A673 (cell line): Measurements from ENCODE around the gene RING1. TPM values are rescaled to one million over a fixed set of nuclear protein-coding genes. Genes with fewer than 3 reads are reported as not detected.

Source experiments
- BruUV-seq: library from RNA; stranded (reverse); fragments of 400-500 nt; replicated peaks from 2 replicates; lab custom pipeline; 2021; lab: Mats Ljungman, UMichigan
- CTCF ChIA-PET: fragments of 300-600 bp; sonication (Branson Sonifier 250); formaldehyde crosslinking; loops from one replicate; lab custom pipeline; 2022; ENCODE audit warnings: antibody characterized with exemption; lab: Charles Lee
- POLR2A ChIA-PET: fragments of 300-600 bp; sonication (Branson Sonifier 250); formaldehyde crosslinking; loops from one replicate; lab custom pipeline; 2022; ENCODE audit warnings: antibody characterized with exemption; ENCODE audit not compliant: low non-redundant PET; lab: Charles Lee
- DNase-seq: peaks from one replicate; pipeline ENCODE4 v3.0.0-alpha.2; 2015; ENCODE audit warnings: low spot score
- H3K27ac ChIP-seq: fragments of 200-600 bp; sonication (generic); 2 replicates; pipeline ENCODE4 v1.5.1; 2016; ENCODE audit warnings: mixed run types, low read depth, mild to moderate bottlenecking, mixed read lengths, antibody characterized with exemption, low read length; ENCODE audit not compliant: poor library complexity, severe bottlenecking
- H3K27me3 ChIP-seq: fragments of 200-600 bp; sonication (generic); replicated peaks from 2 replicates; pipeline ENCODE4 v1.6.1; 2017; ENCODE audit warnings: mixed run types, low read depth, mild to moderate bottlenecking, mixed read lengths, antibody characterized with exemption, low read length; ENCODE audit not compliant: insufficient read depth, poor library complexity
- H3K36me3 ChIP-seq: fragments of 200-600 bp; sonication (generic); 2 replicates; pipeline ENCODE4 v1.6.1; 2016; ENCODE audit warnings: mixed run types, mild to moderate bottlenecking, mixed read lengths, antibody characterized with exemption, low read length; ENCODE audit not compliant: insufficient read depth, poor library complexity, severe bottlenecking
- H3K4me1 ChIP-seq: fragments of 200-600 bp; sonication (generic); 2 replicates; pipeline ENCODE4 v1.6.1; 2017; ENCODE audit warnings: mixed run types, mild to moderate bottlenecking, mixed read lengths, antibody characterized with exemption, low read length; ENCODE audit not compliant: insufficient read depth, poor library complexity, severe bottlenecking
- H3K4me3 ChIP-seq: fragments of 200-600 bp; sonication (generic); 2 replicates; pipeline ENCODE4 v1.5.1; 2016; ENCODE audit warnings: low read depth, mixed run types, mild to moderate bottlenecking, mixed read lengths, low read length; ENCODE audit not compliant: poor library complexity, severe bottlenecking
- H3K9me3 ChIP-seq: fragments of 200-600 bp; sonication (generic); 2 replicates; pipeline ENCODE4 v1.6.1; 2016; ENCODE audit warnings: mixed run types, low read depth, mild to moderate bottlenecking, mixed read lengths, antibody characterized with exemption, low read length; ENCODE audit not compliant: poor library complexity, severe bottlenecking
- CTCF ChIP-seq: fragments of 300-800, 200-600 bp; sonication (generic); conservative IDR thresholded peaks from 2 replicates; pipeline ENCODE4 v1.5.1; 2017; ENCODE audit warnings: low read depth, mild to moderate bottlenecking, antibody characterized with exemption, low read length, moderate library complexity, mixed read lengths
- EZH2 ChIP-seq: fragments of 200-600 bp; sonication (generic); IDR thresholded peaks from 2 replicates; pipeline ENCODE4 v1.6.1; 2017; ENCODE audit warnings: borderline replicate concordance, low read depth, mild to moderate bottlenecking, mixed read lengths, antibody characterized with exemption, low read length; ENCODE audit not compliant: poor library complexity, severe bottlenecking
- intact Hi-C: fragments of 100-400 bp; cut with micrococcal nuclease; formaldehyde crosslinking; loops from one replicate; pipeline ENCODE4 v1.10.0; 2022; ENCODE audit not compliant: unreplicated experiment
- total RNA-seq: library from RNA; stranded (reverse); gene quantifications from 2 replicates; pipeline ENCODE4 v1.2.3, GENCODE V29; 2021

Gene RING1
- total RNA-seq, 1 experiment from 2014 or later, result 43.3 TPM

- POLR2A ChIA-PET, result no interaction called here
Observed at GRCh38 chr6:33243476-33243875, 35.2 kb downstream of the RING1 start.

GRCh38 chr6:33247977-33248642 is 39.8 kb downstream of the RING1 start:
- H3K27ac ChIP-seq, result peak overlapping the region; percentile 94
- TF ChIP-seq CTCF, result peak; percentile 91
- no peak for TF ChIP-seq EZH2
- H3K4me3 ChIP-seq, result peak overlapping the region; percentile 59
- ChIA-PET CTCF (interaction anchor here (0.5 to 1.5 kb wide), 16 partner anchors 16 to 1057 kb away, joined by 3 to 8 read pairs (median 4); partner anchors contain the start of gene B3GALT4), POLR2A (interaction anchor here (0.6 to 2.0 kb wide), 2 partner anchors 28 to 276 kb away, joined by 5 to 8 read pairs; no protein-coding TSS in a partner anchor)
- H3K27me3 ChIP-seq, result no peaks in the 10 kb centered on the region
- intact Hi-C loops, result loop anchor here (1.0 to 2.0 kb wide), 4 partner anchors 39 to 234 kb away; partner anchors contain the start of genes RING1, RXRB and SLC39A7
- H3K36me3 ChIP-seq, result peaks cover 3% of the 10 kb centered on the region
- BruUV-seq, result no TSS peak
- H3K4me1 ChIP-seq, result peaks cover 16% of the 10 kb centered on the region
- no peaks in the 10 kb centered on the region for H3K9me3 ChIP-seq
- peak; percentile 91 for DNase-seq

More at GRCh38 chr6:33243476-33243875, 35.2 kb downstream of the RING1 start:
- TF ChIP-seq CTCF (no peak), EZH2 (no peak)
- H3K4me3 ChIP-seq, result no peak overlapping the region
- H3K9me3 ChIP-seq, result no peaks in the 10 kb centered on the region
- BruUV-seq, result no TSS peak
- intact Hi-C loops, result no loop called here
- no peak overlapping the region for H3K27ac ChIP-seq
- peaks cover 4% of the 10 kb centered on the region for H3K4me1 ChIP-seq
- H3K27me3 ChIP-seq, result no peaks in the 10 kb centered on the region
- CTCF ChIA-PET, result interaction anchor here (0.7 kb wide), 1 partner anchor 117 kb away, joined by 3 read pairs; no protein-coding TSS in a partner anchor
- no peaks in the 10 kb centered on the region for H3K36me3 ChIP-seq
- no peak for DNase-seq

- H3K27me3 ChIP-seq, result no peaks in the 10 kb centered on the region
- DNase-seq, result peak; percentile 74
- peak overlapping the region; percentile 59 for H3K4me3 ChIP-seq
- H3K9me3 ChIP-seq, result no peaks in the 10 kb centered on the region
- TF ChIP-seq CTCF (peak; percentile 39; the same call in 1 of the 2 replicates), EZH2 (no peak)
- H3K36me3 ChIP-seq, result peaks cover 3% of the 10 kb centered on the region
- H3K27ac ChIP-seq, result peak overlapping the region; percentile 94
- BruUV-seq, result no TSS peak
- H3K4me1 ChIP-seq, result peaks cover 16% of the 10 kb centered on the region
- POLR2A ChIA-PET, result interaction anchor here (0.6 to 2.0 kb wide), 2 partner anchors 29 to 277 kb away, joined by 3 to 8 read pairs; no protein-coding TSS in a partner anchor
- CTCF ChIA-PET, result interaction anchor here (0.6 to 1.5 kb wide), 9 partner anchors 36 to 411 kb away, joined by 3 to 8 read pairs (median 5); no protein-coding TSS in a partner anchor
- intact Hi-C loops, result loop anchor here (1.0 to 2.0 kb wide), 4 partner anchors 40 to 234 kb away; partner anchors contain the start of genes RING1, RXRB and SLC39A7
Observed at GRCh38 chr6:33248643-33248931, 40.3 kb downstream of the RING1 start.
